ENCODE results near the gene IL2RG.

Gene IL2RG

DNA sequence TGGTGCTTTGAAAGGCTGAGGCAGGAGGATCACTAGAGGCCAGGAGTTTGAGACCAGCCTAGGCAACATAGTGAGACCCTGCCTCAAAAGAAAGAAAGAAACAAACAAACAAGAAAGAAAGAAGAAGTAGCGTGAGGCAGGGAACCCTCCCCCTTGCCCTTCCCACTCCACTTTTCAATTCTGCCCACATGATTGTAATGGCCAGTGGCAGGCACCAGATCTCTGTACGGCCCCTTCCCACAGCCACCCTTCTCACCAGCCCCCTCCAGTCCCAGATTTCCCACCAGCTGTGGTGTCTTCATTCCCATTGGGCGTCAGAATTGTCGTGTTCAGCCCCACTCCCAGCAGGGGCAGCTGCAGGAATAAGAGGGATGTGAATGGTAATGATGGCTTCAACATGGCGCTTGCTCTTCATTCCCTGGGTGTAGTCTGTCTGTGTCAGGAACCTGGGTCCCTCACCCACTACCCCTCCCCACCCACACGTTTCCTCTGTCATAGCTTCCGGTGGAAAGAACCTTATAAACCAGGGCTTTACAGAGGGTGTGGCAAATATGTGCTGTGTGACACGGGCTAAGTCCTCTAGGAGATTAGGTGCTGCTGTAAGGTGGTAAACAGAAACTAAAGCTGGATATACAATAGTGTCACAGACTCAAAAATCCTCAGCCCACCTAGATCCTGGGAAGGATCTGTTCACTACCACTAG is at the start of gene IL2RG:
IL2RG (minus strand) TSS at position 437 of the 703 bp plus-strand sequence; CDS start at position 399, 38 bp downstream.
- peak; percentile 90 to 93 for DNase-seq

DNA sequence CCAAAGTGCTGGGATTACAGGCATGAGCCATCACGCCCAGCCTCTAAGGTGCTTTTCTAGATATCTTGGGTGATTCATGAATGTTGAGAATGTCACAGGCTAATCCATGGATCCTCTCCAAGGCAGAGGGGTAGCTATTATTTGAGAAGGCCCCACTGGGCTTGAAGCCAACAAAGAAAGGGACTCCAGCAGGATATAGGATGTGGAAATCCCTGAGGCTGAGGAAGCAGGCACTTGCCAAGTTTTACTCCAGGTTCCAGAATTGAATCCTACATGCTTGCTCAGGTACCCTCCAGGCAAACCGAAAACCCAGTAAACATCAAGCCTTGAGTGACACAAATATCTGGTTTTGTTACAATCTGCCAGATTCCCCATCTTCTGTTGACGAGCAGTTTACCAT is 49.1 kb upstream of the IL2RG start:
- no peak for DNase-seq

DNA sequence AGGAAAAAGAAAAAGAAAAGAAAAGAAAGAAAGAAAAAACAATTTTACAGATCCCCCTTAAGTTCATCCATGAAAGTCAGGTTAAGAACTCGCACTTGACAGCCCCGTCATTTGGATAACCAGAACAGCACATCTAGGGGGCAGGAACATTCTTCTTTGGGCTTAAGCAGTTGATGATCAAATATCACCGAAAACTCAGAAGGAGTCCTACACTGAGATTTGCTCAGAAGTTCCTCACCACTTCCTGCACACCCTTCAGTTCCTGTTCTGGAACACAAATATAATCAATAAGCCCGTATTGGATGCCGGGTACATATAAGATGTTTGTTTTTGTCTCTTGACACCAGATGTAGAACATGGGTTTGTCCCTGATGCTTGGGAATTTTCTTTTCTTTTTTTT is 48.0 kb upstream of the IL2RG start:
- no peak for DNase-seq

DNA sequence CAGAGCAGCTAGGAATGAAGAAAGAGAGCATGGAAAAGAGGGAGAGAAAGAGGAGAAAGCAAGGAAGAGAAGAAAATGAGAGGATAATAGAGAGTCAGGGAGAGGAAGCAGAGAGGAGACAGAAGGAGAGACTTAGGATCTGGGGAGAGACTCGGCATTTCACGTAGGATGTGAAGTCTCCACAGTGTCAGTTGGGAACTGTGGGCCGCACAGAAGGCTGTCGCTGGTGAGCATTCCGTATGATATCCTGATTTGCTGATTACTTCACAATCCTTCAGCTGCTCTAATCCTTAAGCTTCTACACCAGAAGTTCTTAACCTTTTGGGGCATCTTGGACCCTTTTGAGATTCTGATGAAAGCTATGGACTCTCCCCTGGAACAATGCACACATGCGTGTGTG is 47.2 kb upstream of the IL2RG start:
- DNase-seq: no peak

DNA sequence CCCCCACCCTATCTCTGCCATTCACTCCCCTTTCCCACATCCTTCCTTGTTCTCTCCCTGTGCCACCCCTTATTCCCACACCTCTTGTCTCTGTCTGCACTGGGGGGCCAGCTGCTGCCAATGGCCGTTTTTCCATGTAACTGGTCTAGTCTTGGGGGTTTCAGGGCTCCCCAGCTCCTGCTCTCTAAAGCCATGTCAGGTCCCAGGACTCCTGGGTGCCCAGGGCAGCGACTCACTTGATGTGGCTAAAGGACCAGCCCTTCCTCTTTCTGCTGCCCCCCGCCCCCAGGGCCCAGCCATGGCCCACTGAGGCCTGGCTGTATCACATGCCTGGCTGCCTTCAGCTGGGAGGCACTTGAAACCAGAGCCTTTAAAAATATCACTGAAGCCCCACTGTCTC is 43.3 kb upstream of the IL2RG start:
- no peak for DNase-seq

DNA sequence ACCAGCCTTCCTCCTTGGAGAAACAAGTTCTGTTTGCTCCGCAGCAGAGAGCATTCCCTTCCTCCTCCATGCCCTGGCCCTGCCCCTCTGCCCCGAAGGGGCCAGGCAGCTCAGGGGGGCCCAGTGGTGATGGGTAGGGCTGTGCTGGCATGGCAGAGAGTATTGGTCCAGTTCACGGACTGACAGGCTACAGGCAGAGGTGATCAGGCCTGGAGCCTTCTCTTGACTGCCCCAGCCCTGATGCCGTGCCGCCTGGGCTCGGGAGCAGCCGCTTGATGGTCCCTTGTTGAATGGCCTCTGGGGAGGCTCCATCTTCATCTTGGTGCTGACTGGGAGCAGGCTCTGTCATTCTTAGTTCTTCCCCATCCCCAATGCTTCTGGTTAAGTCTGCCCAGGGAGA is 42.8 kb upstream of the IL2RG start:
- no peak for DNase-seq

DNA sequence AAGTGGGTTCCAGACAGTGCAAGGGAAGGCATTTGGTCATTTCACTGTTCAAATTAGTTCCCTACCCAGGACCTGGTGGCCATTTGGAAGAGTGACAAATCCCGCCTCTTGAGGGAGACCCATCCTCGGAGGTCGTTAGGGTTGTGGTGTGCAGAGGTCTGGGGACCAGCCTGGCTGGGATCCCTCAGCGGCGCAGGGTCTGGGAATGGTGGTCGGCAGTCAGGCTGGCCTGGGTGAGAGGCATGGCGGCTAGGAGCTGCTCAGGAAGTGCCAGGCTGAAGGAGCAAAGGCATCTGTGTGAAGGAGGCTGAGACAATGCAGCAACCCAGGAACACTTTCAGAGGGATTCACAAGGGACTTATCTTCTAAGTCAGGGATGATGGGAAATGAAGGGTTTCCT is 40.0 kb upstream of the IL2RG start:
- DNase-seq: no peak

DNA sequence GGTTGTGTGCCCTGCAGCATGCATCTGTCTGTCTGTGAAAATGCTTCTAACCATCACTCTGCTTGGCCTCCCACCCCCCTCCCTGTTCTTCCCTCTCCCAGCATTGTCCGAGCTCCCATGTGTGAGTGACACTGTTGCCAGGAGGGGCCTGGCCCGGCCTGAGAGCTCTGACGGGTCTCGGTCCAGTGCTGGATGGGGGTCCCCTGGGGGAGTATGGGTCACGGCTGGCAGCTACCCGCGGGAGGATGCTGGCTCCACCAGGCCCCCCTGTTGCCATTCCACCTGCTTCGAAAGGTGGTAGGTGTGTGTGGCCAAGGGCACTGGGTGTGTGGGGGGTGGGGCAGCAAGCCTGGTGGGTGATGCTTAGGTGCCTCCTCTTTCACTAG is 36.9 kb upstream of the IL2RG start:
- no peak for DNase-seq

DNA sequence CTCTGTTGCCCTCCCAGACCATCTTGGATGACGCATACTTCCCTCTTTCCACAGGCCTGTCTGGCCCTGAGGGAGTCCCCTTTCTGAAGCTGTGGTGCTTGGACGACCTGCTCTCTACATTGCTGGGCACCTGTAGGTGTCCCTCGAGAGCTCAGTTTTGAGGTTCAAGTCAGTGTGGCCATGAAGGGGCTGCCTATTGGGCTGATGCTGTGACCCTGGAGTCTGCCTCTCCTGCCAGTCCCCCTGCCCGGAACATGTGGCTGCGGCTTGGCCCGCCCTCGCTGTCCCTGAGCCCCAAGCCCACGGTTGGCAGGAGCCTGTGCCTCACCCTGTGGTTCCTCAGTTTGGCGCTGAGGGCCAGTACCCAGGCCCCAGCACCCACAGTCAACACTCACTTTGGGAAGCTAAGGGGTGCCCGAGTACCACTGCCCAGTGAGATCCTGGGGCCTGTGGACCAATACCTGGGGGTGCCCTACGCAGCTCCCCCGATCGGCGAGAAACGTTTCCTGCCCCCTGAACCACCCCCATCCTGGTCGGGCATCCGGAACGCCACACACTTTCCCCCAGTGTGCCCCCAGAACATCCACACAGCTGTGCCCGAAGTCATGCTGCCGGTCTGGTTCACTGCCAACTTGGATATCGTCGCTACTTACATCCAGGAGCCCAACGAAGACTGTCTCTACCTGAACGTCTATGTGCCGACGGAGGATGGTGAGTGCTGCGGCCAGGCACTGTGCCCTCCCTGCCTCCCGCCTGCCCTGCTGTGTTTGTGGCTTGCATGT is 36.3 kb upstream of the IL2RG start:
- no peak for DNase-seq

DNA sequence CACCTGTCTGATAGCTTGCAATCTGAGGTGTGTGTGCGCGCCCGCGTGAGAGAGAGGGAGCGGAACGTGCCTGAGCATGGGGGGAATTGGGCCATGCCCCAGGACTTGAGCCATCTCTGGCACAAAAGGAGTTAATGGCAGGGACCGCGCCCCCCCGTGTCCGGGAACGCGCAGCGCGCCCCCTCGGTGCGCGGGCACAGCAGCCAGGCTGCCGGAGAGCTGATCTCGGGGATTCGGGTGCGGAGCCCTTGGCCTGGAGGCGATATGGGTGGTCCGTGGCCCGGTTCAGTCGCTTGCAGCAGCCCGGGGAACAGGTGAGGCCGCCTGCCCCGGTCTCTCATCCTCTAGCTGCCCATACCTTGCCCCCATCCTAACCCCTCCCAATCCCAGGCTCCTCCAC is 33.3 kb upstream of the IL2RG start, which contains the start of gene NLGN3:
NLGN3 (plus strand) TSS at position 191 of the 400 bp plus-strand sequence. CDS start 2,909 bp downstream, outside the sequence.
- DNase-seq: no peak

DNA sequence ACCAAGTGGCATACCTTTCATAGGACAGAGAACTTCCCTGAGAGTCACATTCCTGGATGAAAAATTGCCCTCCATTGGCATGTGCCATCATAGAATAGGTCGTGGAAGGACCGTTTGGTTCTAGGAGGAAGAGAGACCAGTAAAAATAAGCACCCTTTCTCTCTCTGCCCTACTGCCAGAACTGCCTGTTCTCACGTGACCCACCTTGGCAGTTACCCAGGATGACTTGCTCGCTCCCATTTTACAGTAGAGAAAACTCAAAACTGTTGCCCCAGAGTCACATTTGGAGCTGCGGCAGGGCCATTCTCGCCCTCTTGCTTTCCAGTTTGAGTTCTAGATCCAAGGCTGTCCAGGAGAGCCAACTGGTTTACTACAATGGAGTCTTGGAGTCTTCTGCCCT is 32.1 kb upstream of the IL2RG start:
- no peak for DNase-seq

DNA sequence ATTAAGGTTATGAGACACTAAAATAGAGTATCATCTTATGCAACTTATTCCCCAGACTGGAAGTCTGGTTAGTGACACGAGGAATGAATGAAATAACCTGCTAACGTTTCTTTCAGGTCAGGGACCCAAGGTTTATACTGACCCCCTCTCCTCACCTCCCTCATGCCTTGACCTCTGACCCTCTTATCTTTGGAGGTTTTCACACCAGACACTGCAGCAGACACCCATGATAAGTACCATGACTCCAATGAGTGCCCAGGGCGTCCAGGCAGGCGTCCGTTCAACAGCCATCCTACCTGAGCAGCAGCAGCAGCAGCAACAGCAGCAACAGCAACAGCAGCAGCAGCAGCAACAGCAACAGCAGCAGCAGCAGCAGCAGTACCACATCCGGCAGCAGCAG is 29.1 kb upstream of the IL2RG start:
- no peak for DNase-seq

DNA sequence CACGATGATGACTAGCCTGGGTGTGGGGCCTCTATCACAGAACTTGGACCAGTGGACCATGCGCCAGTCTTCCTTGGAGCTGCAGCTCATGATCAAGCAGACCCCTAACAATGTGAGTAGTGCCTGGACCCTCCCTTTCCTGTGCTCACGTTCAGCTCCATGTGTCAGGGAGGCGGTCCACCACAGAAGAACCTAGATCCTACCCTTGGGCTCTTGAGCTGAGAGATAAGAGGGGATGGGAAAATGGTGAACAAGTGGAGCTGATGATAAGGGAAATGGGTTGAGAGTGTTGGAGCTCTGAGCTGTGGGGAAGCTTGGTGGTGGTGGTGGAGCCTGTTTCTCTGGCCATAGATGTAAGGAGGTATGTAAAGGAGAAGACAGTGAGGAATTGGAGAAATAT is 20.1 kb upstream of the IL2RG start:
- DNase-seq: no peak

DNA sequence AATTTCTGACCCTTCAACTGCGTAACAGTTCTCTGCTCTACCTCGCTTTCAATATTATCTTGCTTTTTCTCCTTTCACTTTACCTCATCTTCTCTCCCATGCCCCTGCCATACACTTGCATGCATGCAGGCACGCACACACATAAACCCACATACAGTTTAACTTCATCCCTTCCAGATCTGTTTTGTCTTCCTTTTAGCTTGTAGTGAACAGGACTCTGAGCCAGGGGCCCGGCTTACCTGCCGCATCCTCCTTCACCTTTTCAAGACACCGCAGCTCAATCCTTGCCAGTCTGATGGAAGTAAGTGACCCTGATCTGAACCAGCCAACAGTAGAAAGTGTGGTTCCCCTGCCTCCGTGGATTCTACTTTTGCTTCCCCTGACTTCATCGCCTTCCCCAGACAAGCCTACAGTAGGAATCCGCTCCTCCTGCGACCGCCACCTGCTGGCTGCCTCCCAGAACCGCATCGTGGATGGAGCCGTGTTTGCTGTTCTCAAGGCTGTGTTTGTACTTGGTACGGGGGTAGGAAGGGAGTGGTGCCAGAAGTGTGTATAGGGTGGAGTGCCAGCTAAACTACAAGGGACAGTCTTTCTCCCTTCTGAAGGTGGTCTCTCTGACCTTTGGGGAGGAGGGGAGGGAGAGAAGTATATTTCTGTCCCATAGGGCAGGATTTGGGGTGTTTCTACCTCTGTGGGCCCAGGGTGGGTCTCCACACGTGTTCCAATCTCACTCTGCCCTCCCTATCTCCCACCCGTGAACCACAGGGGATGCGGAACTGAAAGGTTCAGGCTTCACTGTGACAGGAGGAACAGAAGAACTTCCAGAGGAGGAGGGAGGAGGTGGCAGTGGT is 17.8 kb upstream of the IL2RG start:
- DNase-seq: peak; percentile 76 to 83

DNA sequence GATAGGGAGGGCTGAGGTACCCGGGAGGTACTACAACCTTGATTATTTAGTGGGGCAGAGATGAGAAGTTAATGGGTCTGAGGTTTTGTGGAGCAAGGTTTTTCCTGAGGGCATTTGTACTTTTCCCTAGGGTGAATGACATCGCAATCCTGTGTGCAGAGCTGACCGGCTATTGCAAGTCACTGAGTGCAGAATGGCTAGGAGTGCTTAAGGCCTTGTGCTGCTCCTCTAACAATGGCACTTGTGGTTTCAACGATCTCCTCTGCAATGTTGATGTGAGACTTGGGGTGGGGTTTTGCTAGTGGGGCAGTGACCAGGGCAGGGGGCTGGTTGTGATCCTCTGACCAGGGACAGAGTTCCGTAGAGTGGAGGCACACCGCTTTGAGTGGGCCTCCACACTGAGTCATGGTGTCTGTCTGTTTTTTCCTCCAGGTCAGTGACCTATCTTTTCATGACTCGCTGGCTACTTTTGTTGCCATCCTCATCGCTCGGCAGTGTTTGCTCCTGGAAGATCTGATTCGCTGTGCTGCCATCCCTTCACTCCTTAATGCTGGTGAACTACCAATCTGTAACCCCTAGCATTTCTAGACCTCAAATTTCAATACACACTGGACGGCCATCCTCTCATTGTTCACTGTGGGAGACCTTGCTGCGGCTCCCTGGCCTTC is 16.9 kb upstream of the IL2RG start:
- DNase-seq: no peak

DNA sequence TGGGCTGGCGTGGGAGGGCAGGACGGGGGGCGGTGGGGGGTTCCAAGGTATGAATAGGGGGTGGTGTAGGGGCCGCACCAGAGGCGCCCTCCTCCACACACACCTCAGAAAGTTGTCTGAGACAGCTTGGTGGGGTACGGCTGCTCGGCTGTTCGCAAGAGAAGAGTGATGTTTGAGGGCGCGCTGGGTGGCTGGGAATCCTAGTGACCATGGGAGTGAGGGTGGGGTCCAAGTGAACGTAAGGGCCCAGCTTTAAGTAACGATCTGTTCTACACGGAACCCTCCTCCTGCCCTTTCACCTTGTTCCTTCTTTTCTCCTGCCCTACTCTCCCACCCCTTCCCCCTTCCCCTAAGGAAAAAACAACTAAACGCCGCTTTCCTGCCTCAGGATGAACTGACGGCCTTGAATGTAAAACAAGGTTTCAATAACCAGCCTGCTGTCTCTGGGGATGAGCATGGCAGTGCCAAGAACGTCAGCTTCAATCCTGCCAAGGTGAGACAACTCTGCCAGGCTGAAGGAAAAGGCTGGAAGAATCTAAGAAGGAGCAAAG is 7.7 kb upstream of the IL2RG start:
- DNase-seq: no peak

DNA sequence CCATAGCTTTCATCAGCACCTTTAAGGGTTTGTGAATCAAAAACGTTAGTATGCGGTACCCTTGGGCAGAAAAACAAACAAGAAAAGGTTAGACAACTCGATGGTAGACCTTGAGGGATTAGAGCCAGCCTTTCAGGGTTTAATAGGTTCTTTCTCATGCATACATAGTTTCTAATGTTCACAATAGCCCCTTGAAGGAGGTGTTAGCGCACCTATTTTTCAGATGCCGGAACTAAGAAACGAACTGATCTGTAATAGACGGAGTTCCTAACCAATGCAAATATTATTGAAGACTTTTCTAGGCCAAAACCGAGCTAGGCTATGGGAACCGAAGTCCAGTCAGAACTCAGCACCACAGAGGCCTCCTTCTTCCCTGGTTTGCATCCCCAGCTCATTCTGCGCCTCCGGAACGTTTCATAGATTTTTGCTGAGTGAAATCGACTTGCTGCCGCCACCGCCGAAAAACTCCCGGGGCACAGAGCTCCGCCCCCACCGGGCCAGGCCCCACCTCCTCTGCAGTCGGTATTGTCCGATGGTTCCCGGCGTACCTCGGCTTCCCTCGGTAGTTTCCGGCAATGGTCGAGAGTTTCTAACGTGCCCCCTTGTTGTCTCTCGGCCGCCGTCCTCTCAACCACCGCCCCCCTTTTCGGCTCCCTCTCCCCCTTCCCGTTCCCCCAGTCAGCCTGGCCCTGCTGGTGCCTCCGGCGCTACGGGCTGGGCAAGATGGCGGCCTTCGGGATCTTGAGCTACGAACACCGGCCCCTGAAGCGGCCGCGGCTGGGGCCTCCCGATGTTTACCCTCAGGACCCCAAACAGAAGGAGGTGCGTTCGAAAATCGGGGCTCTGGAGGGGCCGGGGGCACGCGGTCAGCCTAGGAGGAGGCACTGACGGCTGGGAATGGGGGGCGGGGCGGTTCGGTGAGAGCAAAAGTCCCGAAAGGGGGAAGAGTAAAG is 6.9 kb upstream of the IL2RG start, which contains the start of gene MED12:
MED12 (plus strand) TSS at position 565 of the 953 bp plus-strand sequence; CDS start at position 724, 159 bp downstream.
- DNase-seq: peak; percentile 81 to 85

DNA sequence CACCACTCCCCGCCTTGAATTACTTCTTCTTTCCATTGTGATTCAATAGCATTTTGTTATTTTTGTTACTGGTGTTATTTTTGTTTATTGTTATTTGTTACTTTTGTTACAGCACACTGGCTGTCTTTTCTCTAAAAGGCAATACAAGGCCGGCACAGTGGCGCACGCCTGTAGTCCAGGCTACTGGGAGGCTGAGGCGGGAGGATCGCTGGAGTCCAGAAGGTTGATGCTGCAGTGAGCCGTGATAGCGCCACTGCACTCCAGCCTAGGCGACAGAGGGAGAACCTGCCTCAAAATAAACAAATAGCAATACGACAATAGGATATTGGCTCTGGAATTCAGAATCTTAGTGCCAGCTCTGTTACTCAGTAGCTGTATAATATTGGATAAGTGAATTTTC is 6.0 kb upstream of the IL2RG start:
- DNase-seq: no peak

DNA sequence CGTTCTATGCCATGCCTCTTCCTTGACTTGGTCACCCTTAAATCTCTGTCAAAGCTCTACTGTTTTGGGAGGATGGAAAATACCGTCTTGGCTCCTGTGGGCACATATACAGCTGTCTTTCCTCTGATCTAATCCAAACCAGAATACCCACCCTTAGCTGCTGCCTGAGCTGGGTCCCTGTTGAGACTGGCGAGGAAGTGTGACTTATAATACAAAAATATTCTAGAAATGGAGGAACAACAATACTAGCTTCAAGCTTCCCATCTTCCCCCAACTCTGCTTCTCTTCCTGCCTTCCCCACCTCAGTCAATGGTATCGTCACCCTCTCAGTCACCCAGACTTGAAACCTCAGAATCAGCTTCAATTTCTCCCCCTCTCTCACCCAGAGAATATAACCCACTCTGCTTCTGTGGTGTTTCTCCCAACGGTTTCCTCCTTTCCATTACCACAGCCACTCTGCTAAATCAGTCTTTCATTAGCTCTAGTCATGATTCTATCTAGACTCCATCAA is 599 bp upstream of the IL2RG start:
- peak; percentile 21 to 65 for DNase-seq

DNA sequence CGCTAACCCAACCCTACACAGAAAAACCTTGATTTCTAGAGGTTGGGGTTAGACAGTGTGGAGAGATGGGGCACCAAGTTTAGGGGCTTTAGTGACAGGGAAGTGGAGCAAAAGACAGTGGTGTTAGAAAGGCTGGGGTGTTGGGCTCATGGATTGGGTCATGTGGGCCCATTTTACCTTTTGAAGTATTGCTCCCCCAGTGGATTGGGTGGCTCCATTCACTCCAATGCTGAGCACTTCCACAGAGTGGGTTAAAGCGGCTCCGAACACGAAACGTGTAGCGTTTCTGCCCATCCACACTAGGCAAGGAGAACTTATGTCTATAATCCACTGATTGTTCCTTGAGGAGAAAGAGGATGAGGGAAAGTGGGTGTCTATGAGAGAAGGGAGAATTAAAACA is 2.3 kb downstream of the IL2RG start:
- DNase-seq: peak in 1 of 2 donors; percentile 46
